Activated CD4-positive, alpha-beta T cell treated with anti-CD3 and anti-CD28 coated beads, Interleukin-2, amount 10 ng/mL, durations not matched to agents 7 days and 5 days (primary cell): ENCODE results near the gene CNGA4. TPM values are rescaled to one million over a fixed set of nuclear protein-coding genes. Genes with fewer than 3 reads are reported as not detected.

ENCODE experiments used
- CTCF ChIA-PET: fragments of 350-600 bp; sonication (Branson Sonifier 250); formaldehyde crosslinking; loops from one replicate; lab custom pipeline; 2021; ENCODE audit warnings: antibody characterized with exemption; lab: Charles Lee
- POLR2A ChIA-PET: fragments of 350-600 bp; sonication (Branson Sonifier 250); formaldehyde crosslinking; loops from one replicate; lab custom pipeline; 2021; ENCODE audit warnings: antibody characterized with exemption; lab: Charles Lee
- DNase-seq: peaks from one replicate; pipeline ENCODE4 v3.0.0-alpha.2; 2020
- H3K27ac Mint-ChIP-seq: one replicate; pipeline ENCODE4 v1.8.0; 2021; ENCODE audit warnings: mild to moderate bottlenecking, moderate library complexity, mixed read lengths
- H3K27me3 Mint-ChIP-seq: one replicate; pipeline ENCODE4 v1.8.0; 2021; ENCODE audit warnings: mixed read lengths
- H3K36me3 Mint-ChIP-seq: one replicate; pipeline ENCODE4 v1.8.0; 2021; ENCODE audit warnings: low read depth, mixed read lengths
- H3K4me1 Mint-ChIP-seq: one replicate; pipeline ENCODE4 v1.8.0; 2021; ENCODE audit warnings: mixed read lengths
- H3K4me3 Mint-ChIP-seq: one replicate; pipeline ENCODE4 v1.8.0; 2021; ENCODE audit warnings: mild to moderate bottlenecking, moderate library complexity, mixed read lengths
- H3K9me3 Mint-ChIP-seq: one replicate; pipeline ENCODE4 v1.8.0; 2021; ENCODE audit warnings: mixed read lengths
- total RNA-seq, 2 experiments: library from RNA; stranded (reverse); gene quantifications; one replicate each; pipeline ENCODE4 v1.2.3, GENCODE V29; 2021

The CNGA4 gene
- total RNA-seq, 2 experiments from 2014 or later, result 0.17 TPM; not detected in 1

DNA sequence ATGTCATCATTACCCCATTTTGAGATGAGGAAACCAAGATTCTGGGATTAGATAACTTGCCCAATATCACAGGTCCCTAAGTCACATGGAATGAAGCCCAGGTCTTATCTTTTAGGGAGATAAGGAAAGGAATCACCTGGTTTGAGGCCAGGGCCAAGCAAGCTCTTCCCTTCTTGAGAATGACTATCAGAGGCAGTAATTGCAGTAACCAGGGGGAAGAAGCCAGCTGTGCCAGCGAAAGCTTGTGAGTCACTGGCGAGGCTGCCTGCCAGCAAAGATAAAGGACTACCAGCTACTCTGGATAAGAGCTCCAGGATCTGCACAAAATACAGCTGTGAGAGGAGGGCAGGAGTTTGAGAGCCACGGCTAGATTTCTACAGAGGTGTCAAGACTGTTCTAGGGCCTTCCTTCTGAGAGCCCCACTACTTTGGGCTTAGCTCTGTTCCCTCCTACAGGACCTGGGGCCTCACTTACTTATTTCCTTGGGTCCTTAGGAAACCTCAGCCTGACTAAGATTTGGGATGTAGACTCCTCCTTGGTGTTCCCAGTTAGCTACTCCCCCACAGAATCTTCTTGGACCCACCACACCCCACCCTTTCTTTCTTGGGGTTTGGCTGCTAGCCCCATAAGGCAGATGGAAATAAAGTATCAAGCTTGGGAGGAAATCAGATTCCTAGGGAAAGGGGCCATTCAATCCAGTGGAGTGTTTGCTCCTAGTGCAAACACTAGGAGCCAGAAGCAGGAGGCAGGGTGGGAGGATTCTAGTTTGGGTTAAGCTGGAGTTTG is 11.1 kb downstream of the CNGA4 start:
- Mint-ChIP-seq H3K36me3 (no peaks in the 10 kb centered on the region), H3K27ac (no peak overlapping the region), H3K4me3 (no peak overlapping the region), H3K4me1 (no peaks in the 10 kb centered on the region), H3K27me3 (peaks cover 2% of the 10 kb centered on the region), H3K9me3 (no peaks in the 10 kb centered on the region)
- no peak for DNase-seq
- ChIA-PET POLR2A (no interaction called here), CTCF (interaction anchor here (1.0 to 5.1 kb wide), 12 partner anchors 9 to 245 kb away, joined by 3 to 24 read pairs (median 4); partner anchors contain the start of genes CNGA4 and FHIP1B)

DNA sequence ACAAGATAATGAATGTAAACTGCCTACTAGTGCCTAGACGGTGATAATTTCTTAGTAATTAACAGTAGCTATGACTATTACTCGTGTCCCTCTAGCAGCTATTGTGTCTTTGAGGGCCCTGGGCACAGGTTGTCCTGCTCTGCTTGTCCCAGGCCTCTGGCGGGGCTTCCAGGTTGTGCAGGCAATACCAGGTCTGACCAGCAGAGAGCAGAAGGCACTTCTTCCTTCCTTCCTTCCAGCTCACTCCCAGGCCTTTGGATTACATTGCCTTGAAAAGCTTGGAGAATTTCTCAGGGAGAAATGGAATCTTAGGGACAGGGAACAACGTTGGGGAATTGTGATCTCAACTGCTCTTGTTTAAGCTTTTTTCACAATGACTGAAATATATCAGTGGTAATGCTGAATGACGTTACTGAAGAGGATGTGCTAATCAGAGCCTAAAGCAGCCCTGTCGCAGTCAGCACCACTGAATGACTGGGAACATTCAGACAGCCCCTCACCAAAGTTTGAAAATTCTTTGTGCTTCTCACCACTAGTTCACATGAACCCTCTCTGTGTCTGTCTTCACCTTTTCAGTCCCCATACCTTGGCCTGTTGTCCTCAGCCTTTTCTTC is 12.3 kb downstream of the CNGA4 start:
- peak; percentile 58 for DNase-seq
- H3K27ac Mint-ChIP-seq, result no peak overlapping the region
- H3K36me3 Mint-ChIP-seq, result no peaks in the 10 kb centered on the region
- H3K4me3 Mint-ChIP-seq, result no peak overlapping the region
- ChIA-PET POLR2A (interaction anchor here (0.7 kb wide), 1 partner anchor 68 kb away, joined by 5 read pairs; no protein-coding TSS in a partner anchor), CTCF (interaction anchor here (0.6 to 5.1 kb wide), 21 partner anchors 9 to 244 kb away, joined by 3 to 24 read pairs (median 5); partner anchors contain the start of genes CNGA4 and FHIP1B)
- H3K4me1 Mint-ChIP-seq, result no peaks in the 10 kb centered on the region
- H3K9me3 Mint-ChIP-seq, result no peaks in the 10 kb centered on the region
- peaks cover 2% of the 10 kb centered on the region for H3K27me3 Mint-ChIP-seq

DNA sequence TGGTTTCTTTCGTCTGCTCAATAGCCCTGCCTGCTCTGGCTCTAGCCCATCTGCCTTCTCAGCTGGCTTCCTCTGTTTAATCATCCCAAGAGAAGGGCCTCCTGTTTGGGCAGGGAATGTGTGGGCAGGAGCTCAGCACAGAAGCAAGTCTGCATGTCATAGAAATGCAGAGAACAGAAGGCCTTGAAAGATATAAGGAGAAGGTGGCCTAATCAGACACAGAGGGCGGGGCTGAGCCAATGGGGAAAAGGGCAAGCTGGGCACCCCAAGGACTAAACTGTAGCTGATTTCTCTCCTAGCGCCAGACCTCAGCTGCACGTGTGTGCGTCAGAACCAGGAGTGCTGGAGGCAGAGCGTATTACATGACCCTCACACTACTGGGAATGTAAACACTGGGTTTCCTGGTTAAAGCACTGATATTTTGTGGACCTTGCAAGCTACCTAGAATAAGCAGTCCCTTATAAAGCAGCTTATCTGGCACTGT is 13.1 kb downstream of the CNGA4 start:
- no peak overlapping the region for H3K27ac Mint-ChIP-seq
- H3K9me3 Mint-ChIP-seq, result no peaks in the 10 kb centered on the region
- no peak overlapping the region for H3K4me3 Mint-ChIP-seq
- CTCF ChIA-PET, result interaction anchor here (0.8 to 5.1 kb wide), 13 partner anchors 9 to 158 kb away, joined by 3 to 24 read pairs (median 5); partner anchors contain the start of gene CNGA4
- H3K36me3 Mint-ChIP-seq, result no peaks in the 10 kb centered on the region
- no peak for DNase-seq
- POLR2A ChIA-PET, result no interaction called here
- no peaks in the 10 kb centered on the region for H3K4me1 Mint-ChIP-seq
- H3K27me3 Mint-ChIP-seq, result peaks cover 2% of the 10 kb centered on the region

- H3K4me3 Mint-ChIP-seq, result no peak overlapping the region
- ChIA-PET POLR2A (no interaction called here), CTCF (interaction anchor here (0.6 to 5.1 kb wide), 4 partner anchors 14 to 119 kb away, joined by 3 to 24 read pairs (median 8); partner anchors contain the start of gene CNGA4)
- no peaks in the 10 kb centered on the region for H3K27me3 Mint-ChIP-seq
- H3K9me3 Mint-ChIP-seq, result no peaks in the 10 kb centered on the region
- H3K27ac Mint-ChIP-seq, result no peak overlapping the region
- no peaks in the 10 kb centered on the region for H3K36me3 Mint-ChIP-seq
- DNase-seq, result no peak
- H3K4me1 Mint-ChIP-seq, result no peaks in the 10 kb centered on the region
Observed at GRCh38 chr11:6253197-6253596, 14.3 kb downstream of the CNGA4 start.

DNA sequence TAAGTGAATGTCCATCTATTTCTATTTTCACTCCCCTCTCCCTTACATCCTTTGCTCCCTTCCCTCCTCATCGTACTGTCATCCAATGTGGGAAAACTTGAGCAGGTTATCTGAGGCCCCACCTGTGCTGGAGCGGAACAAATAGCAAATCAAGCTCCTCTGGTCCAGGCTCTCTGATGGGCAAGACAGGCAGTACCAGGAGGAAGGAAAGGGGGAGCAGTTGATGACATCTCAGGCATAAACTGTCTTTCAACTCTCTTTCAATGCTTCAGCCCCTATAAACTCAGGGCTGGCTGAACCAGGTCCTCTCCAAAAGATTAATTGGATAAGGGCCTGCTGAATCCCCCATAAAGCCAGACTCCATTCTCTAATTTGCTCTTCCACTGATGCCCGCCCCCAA is 19.3 kb downstream of the CNGA4 start:
- H3K4me3 Mint-ChIP-seq, result no peak overlapping the region
- H3K27me3 Mint-ChIP-seq, result no peaks in the 10 kb centered on the region
- no peaks in the 10 kb centered on the region for H3K9me3 Mint-ChIP-seq
- ChIA-PET POLR2A (no interaction called here), CTCF (interaction anchor here (1.0 to 1.4 kb wide), 2 partner anchors 15 to 83 kb away, joined by 3 read pairs; no protein-coding TSS in a partner anchor)
- no peaks in the 10 kb centered on the region for H3K36me3 Mint-ChIP-seq
- H3K27ac Mint-ChIP-seq, result no peak overlapping the region
- peaks cover 5% of the 10 kb centered on the region for H3K4me1 Mint-ChIP-seq
- DNase-seq, result no peak

- Mint-ChIP-seq H3K36me3 (no peaks in the 10 kb centered on the region), H3K4me1 (peaks cover 5% of the 10 kb centered on the region), H3K27me3 (peaks cover under 1% of the 10 kb centered on the region), H3K9me3 (no peaks in the 10 kb centered on the region), H3K4me3 (no peak overlapping the region), H3K27ac (no peak overlapping the region)
- ChIA-PET CTCF (interaction anchor here (0.9 to 1.4 kb wide), 2 partner anchors 83 to 159 kb away, joined by 3 to 5 read pairs; no protein-coding TSS in a partner anchor), POLR2A (no interaction called here)
- DNase-seq, result no peak
Observed at GRCh38 chr11:6258571-6259081, 19.7 kb downstream of the CNGA4 start.

DNA sequence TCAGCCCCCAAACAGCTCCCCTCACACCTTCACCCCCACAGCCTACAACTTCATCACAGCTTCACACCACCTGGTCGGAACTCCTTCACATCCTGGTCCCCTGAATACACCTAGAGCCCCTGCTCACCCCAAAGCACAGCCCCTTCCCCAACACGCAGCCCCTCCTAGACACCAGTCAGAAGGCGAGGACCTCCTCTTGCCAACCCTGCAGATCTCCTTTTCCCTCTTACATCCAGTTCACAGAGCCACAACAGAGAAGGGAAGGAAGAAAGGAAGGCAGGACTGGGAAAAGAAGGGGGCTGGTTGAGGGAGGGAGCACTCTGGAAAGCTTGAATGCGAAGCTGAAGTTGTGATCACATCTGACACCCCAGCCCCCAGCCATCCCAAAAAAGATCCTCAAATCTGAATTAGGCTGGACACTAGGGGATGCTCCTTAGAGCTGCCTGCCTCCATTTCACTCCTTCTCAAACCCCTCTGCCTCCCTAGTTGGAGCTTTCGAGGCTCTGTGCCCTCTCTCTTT is 21.4 kb downstream of the CNGA4 start:
- no peak overlapping the region for H3K27ac Mint-ChIP-seq
- H3K4me3 Mint-ChIP-seq, result no peak overlapping the region
- peaks cover 5% of the 10 kb centered on the region for H3K4me1 Mint-ChIP-seq
- POLR2A ChIA-PET, result no interaction called here
- no peak for DNase-seq
- CTCF ChIA-PET, result interaction anchor here (1.3 to 3.5 kb wide), 3 partner anchors 22 to 93 kb away, joined by 3 to 13 read pairs (median 4); partner anchors contain the start of gene CNGA4
- H3K27me3 Mint-ChIP-seq, result peaks cover 15% of the 10 kb centered on the region
- no peaks in the 10 kb centered on the region for H3K9me3 Mint-ChIP-seq
- H3K36me3 Mint-ChIP-seq, result no peaks in the 10 kb centered on the region

DNA sequence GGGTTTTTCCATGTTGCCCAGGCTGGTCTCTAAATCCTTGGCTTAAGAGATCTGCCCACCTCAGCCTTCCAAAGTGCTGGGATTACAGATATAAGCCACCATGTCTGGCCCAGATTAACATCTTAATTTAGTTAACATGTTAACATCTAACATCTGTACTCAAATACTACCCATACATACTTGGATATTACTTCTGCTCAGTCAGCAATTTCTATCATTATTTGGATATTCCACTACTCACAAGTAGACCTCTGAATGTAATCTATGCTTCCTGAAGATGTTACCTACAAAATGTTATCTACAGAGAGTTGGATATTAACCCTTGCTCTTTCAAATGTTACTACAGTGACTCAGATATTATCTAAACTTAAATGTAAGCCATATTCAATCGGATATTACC is 24.8 kb downstream of the CNGA4 start:
- POLR2A ChIA-PET, result no interaction called here
- Mint-ChIP-seq H3K9me3 (no peaks in the 10 kb centered on the region), H3K27ac (no peak overlapping the region), H3K4me3 (no peak overlapping the region), H3K27me3 (peaks cover 25% of the 10 kb centered on the region), H3K36me3 (no peaks in the 10 kb centered on the region), H3K4me1 (peaks cover 5% of the 10 kb centered on the region)
- CTCF ChIA-PET, result interaction anchor here (1.1 kb wide), 1 partner anchor 12 kb away, joined by 3 read pairs; no protein-coding TSS in a partner anchor
- no peak for DNase-seq

GRCh38 chr11:6268820-6269219 is 29.9 kb downstream of the CNGA4 start:
- Mint-ChIP-seq H3K27me3 (peaks cover 30% of the 10 kb centered on the region), H3K9me3 (no peaks in the 10 kb centered on the region), H3K36me3 (no peaks in the 10 kb centered on the region), H3K4me1 (peaks cover 7% of the 10 kb centered on the region), H3K27ac (no peak overlapping the region), H3K4me3 (no peak overlapping the region)
- ChIA-PET CTCF (interaction anchor here (0.5 to 1.1 kb wide), 3 partner anchors 8 to 226 kb away, joined by 3 to 4 read pairs (median 3); no protein-coding TSS in a partner anchor), POLR2A (no interaction called here)
- no peak for DNase-seq

DNA sequence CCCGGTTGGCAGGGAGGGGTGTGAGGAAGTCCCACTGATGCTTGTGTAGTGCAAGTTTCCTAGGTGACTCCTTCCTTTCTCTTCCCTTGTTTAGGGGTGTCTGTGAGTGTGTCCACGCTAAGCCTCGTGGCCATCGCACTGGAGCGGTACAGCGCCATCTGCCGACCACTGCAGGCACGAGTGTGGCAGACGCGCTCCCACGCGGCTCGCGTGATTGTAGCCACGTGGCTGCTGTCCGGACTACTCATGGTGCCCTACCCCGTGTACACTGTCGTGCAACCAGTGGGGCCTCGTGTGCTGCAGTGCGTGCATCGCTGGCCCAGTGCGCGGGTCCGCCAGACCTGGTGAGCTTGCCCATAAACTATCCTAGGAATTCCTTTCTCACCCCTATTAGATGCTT is 31.1 kb downstream of the CNGA4 start:
- H3K9me3 Mint-ChIP-seq, result no peaks in the 10 kb centered on the region
- ChIA-PET CTCF (interaction anchor here (1.7 kb wide), 1 partner anchor 18 kb away, joined by 5 read pairs; no protein-coding TSS in a partner anchor), POLR2A (no interaction called here)
- no peaks in the 10 kb centered on the region for H3K36me3 Mint-ChIP-seq
- H3K4me3 Mint-ChIP-seq, result no peak overlapping the region
- H3K27me3 Mint-ChIP-seq, result peaks cover 32% of the 10 kb centered on the region
- DNase-seq, result no peak
- peaks cover 7% of the 10 kb centered on the region for H3K4me1 Mint-ChIP-seq
- H3K27ac Mint-ChIP-seq, result no peak overlapping the region

DNA sequence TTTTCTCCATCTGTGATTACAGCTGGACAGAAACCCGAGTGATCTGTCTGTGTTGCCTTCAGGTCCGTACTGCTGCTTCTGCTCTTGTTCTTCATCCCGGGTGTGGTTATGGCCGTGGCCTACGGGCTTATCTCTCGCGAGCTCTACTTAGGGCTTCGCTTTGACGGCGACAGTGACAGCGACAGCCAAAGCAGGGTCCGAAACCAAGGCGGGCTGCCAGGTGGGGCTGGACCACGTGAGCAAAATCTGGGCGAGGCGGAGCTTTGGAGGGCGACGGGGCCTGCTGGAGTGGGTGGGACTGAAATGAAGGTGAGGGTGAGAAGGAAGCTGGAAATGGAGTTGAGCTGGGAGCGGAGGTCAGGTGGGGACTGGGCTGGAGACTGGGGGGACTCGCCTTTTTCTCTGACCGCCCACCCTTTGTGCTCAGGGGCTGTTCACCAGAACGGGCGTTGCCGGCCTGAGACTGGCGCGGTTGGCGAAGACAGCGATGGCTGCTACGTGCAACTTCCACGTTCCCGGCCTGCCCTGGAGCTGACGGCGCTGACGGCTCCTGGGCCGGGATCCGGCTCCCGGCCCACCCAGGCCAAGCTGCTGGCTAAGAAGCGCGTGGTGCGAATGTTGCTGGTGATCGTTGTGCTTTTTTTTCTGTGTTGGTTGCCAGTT is 31.8 kb downstream of the CNGA4 start:
- ChIA-PET POLR2A (no interaction called here), CTCF (interaction anchor here (1.7 kb wide), 1 partner anchor 19 kb away, joined by 5 read pairs; no protein-coding TSS in a partner anchor)
- H3K27me3 Mint-ChIP-seq, result peaks cover 34% of the 10 kb centered on the region
- H3K27ac Mint-ChIP-seq, result no peak overlapping the region
- H3K4me3 Mint-ChIP-seq, result no peak overlapping the region
- no peaks in the 10 kb centered on the region for H3K9me3 Mint-ChIP-seq
- H3K4me1 Mint-ChIP-seq, result peaks cover 7% of the 10 kb centered on the region
- no peaks in the 10 kb centered on the region for H3K36me3 Mint-ChIP-seq
- no peak for DNase-seq

- peaks cover 7% of the 10 kb centered on the region for H3K4me1 Mint-ChIP-seq
- no peak overlapping the region for H3K27ac Mint-ChIP-seq
- H3K27me3 Mint-ChIP-seq, result peaks cover 36% of the 10 kb centered on the region
- ChIA-PET CTCF (no interaction called here), POLR2A (no interaction called here)
- H3K36me3 Mint-ChIP-seq, result no peaks in the 10 kb centered on the region
- no peaks in the 10 kb centered on the region for H3K9me3 Mint-ChIP-seq
- H3K4me3 Mint-ChIP-seq, result no peak overlapping the region
- no peak for DNase-seq
Observed at GRCh38 chr11:6271598-6271997, 32.7 kb downstream of the CNGA4 start.
